CD4-positive, alpha-beta T cell treated with Interleukin-10 for 1 hour (primary cell): Measurements from ENCODE around the gene MMP2.

ENCODE experiments used
- DNase-seq: peaks from one replicate; pipeline ENCODE4 v3.0.0-alpha.2; 2020

The MMP2 gene

DNA sequence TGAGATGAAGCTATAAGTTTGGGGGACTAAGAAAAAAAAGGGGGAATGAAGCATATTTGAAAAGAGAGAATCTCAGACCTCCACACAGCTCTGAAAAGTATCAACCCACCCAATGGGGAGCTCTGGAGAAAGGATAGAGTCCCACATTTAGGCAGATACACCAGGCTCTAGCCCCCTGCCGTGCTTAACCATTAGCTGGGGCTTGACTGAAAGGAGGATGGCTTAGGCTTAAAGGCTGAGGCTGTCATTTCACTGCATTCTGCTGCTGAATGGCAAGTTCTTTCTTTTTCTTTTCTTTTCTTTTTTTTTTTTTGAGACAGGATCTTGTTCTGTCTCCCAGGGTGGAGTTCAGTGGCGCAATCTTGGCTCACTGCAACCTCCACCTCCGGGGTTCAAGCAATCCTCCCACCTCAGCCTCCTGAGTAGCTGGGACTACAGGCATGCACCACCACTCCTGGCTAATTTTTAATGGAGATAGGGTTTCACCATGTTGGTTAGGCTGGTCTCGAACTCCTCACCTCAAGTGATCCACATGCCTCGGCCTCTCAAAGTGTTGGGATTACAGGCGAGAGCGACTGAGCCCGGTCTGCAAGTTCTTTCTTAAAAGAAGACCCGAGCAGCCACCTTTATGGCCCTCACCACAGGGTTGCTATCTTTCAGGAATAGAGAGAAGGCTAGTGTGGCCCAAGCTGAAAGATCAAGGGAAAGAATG, 9.0 kb upstream of the MMP2 start:
- DNase-seq: no peak

DNA sequence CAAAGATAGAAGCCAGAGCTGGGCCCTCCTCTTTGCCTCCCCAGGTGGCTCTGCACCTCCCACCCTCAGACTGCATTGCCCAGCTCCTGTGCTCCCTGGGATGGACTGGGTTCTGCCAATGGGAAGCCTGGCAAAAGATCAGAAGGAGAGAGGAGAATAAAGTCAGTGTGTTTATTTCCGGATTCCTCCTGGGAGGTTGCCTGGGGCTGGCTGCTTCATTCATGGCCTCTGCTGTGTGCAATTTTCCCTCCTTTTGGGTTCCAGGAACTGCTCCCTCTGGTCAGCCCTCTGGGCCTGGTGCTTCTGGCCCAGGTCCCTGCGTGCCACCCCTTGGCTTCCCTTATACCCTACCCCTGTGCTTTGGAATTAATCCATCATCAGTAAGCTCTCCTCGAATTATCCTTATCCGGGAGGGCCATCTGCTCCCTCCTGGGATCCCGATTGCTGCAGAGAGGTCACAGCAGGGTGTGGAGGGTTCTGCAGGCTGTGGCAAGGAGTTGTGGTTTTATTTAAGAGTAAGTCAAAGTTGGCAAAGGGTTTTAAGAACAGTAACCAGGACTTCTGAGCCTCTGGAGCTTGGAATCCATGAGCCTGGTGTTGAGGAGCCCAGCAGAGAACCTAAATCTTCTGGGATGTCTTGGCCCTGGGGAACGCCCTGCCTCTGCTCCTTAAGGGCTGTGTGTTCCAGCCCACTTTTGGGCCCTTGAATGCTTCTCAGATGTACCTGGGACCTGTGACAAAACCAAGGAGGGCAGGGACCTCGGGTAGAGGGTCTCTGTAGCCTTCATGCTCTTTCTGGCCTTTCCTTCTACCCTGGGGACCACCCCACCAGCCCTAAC, 8.2 kb upstream of the MMP2 start:
- no peak for DNase-seq

- no peak for DNase-seq
These were observed 7.4 kb upstream of the MMP2 start for GRCh38 chr16:55471448-55472097.

DNA sequence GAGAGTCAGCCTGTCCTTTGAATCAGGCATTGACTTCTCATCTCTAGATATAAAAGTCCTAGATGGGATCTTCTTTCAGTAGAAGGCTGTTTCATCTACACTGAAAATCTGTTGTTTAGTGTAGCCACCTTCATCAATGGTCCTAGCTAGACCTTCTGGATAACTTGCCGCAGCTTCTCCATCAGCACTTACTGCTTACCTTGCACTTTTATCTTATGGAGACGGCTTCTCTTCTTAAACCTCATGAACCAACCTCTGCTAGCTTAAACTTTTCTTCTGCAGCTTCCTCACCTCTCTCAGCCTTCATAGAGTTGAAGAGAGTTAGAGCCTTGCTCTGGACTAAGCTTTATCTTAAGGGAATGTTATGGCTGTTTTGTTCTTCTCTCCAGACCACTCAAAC, 5.4 kb upstream of the MMP2 start:
- no peak for DNase-seq

- no peak for DNase-seq
These were observed 4.2 kb upstream of the MMP2 start for GRCh38 chr16:55474821-55475220.

GRCh38 chr16:55475919-55476318, 3.1 kb upstream of the MMP2 start:
- no peak for DNase-seq

- DNase-seq: no peak
These were observed 2.1 kb upstream of the MMP2 start for GRCh38 chr16:55476625-55477533.

DNA sequence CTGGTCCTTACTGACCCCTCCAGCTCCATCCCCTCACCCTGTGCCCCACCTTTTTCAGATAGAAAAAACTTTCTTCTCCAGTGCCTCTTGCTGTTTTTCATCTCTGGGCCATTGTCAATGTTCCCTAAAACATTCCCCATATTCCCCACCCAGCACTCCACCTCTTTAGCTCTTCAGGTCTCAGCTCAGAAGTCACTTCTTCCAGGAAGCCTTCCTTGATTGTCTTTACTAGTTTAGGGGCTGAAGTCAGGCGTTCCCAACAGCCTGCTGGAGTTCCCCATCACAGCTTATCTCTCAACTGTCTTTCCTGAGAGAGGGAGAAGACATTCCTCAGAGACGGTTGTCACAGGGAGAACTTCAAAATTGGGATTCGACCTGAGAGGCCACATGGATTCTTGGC, 1.3 kb upstream of the MMP2 start:
- DNase-seq: no peak

DNA sequence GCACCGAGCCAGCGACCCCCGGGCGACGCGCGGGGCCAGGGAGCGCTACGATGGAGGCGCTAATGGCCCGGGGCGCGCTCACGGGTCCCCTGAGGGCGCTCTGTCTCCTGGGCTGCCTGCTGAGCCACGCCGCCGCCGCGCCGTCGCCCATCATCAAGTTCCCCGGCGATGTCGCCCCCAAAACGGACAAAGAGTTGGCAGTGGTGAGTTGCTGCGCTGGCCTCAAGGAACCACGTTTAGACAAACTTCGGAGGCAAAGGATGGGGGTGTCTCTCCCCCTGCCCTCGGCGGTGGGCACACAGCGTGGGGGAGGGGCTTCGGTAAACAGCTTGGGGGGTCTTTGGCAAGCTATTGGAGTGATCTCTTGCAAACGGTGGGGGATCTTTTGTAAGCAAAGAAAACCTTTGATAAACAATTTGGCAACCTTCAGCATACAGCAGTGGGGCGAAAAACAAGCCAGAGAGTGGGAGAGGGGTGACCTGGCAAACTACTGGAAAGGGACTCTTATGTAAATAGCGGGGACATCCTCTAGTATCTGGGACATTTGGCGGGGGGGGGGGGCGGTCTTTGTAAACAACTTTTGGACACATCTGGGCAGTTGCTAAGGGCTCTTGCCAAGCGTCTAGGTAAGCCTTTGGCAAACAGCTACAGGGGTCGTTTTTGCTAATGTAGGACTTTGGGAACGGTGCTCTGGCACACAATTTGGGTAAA, 587 bp downstream of the MMP2 start:
- DNase-seq: no peak

- DNase-seq: no peak
These were observed 1.2 kb downstream of the MMP2 start for GRCh38 chr16:55480228-55480655.

GRCh38 chr16:55481023-55481422, 2.0 kb downstream of the MMP2 start:
- DNase-seq: no peak

DNA sequence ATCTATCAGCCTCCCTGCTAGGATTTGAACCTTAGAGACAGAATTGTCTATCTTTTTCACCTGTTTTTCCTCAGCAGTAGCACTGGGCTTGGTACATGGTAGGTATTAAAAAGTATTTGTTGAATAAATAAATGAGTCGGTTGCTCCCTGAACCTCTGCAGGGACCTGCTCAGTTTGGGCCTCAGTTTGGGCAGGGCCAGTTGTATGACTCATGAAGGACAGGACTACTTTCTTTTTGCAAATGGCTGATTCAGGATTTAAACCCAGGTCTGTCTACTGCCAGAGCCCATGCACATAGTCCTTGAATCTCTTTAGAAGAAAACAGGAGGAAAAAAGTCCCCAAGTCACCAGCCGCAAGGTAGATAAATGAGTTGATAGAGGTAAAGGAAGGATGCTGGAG, 3.1 kb downstream of the MMP2 start:
- no peak for DNase-seq

DNA sequence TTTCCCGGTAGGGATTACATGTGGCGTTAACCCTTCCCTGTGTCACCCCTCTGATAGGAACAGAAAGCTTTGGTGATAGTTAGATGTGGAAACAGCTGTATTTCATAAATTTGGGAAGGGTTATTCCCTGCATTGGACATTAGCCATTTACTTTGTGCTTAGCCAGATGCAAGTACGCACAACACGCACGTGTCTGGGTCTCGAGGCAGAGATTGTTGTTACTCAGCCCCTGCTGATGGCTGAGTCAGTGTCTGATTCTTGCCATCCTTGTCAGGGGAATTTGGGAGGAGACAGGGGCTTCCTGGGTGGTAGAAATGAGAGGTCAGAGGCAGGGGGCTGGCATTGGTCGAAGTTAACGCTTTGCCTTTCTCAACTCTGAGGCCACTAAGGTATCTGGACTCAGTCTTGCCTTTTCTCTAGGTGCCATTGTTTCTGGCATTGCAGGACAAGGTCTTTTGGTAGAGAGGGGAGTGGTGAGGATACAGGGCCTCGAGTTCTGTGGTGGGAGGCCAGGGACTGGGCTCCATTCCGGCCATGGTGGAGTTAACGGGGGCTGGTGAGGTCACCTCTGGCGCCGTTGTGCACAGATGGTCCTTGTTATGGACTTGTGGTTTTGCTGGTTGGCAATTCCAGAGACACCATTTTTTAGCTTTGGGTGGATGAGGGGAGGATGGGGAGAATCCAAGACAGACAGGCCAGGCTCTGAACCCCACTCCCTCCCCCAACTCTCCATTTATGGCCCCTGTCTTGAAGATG, 8.2 kb downstream of the MMP2 start:
- DNase-seq: no peak

GRCh38 chr16:55488306-55488705, 9.3 kb downstream of the MMP2 start:
- no peak for DNase-seq

GRCh38 chr16:55489119-55489955, 10.3 kb downstream of the MMP2 start:
- DNase-seq: no peak

- no peak for DNase-seq
These were observed 10.9 kb downstream of the MMP2 start for GRCh38 chr16:55489956-55490265.

DNA sequence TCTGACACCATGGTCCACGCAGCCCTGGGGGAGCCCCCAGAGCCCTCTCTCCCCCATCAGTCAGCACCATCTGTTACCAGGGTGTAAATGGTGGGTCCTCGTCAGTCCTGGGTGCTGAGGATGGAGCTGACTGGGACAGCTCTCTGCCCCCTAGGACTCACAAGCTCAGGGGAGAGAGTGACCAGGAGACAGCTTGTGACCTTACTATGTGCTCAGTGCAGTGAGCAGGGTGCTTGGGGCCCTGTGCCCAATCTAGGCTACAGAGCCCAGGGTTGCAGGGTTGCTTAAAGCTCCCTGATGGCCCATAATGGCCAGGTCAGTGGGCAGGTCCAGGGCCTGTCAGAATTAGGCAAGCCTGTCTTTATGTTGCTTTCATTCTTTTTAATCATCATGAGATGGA, 11.3 kb downstream of the MMP2 start:
- DNase-seq: no peak

DNA sequence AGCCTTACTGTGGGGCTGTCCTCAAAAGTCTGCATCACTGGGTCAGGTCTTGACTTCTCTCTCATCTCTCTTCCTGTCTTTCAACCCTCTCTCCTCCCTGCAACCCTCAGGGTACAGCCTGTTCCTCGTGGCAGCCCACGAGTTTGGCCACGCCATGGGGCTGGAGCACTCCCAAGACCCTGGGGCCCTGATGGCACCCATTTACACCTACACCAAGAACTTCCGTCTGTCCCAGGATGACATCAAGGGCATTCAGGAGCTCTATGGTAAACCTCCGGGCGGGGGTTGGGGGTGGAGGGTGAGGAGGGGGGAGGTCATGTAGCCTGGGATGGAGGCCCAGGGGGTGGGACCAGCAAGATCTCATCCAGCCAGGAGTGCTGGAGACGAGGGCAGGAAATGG, 12.7 kb downstream of the MMP2 start:
- no peak for DNase-seq

DNA sequence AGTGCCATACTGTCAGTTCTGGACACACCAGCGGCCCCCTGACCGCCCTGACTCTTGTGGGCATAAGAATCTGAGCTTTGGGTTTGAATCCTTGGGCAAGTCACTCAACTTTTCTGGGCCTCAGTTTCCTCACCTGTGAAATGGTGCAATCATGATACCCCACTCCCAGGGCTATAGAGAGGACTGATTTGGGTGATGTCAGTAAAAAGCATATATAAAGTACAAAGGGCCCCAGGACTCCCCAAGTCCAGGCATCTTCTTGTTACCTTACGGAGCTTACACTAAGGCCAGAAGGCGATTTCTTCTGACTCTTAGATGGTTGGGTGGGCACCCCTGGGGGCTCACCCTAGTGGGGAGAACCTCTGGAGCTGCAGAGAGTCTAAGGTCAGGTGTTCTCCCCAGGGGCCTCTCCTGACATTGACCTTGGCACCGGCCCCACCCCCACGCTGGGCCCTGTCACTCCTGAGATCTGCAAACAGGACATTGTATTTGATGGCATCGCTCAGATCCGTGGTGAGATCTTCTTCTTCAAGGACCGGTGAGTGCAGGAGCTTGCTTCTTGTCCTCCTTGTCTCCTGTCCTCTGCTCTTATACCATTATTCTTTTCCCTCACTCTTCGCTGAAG, 13.9 kb downstream of the MMP2 start:
- no peak for DNase-seq

DNA sequence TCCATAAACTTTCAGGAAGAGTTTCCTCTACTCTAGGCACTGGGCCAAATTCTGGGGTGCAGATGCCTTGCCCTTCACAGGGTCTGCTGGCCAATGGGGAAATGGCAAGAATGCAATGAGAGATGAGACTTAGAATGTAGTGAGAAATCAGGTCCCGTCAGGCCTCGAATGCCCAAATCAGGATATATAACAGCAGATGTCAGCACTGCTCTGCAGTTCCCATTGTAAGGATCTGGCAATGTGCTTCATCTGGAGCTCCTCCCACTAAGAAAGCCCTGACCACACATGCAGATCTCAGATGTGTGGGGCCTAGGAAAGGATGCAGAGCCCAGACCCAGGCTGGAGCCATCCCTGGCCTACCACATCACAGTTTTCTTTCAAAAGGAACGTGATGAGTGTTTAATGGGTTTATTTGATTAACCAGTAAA, 16.0 kb downstream of the MMP2 start:
- no peak for DNase-seq
